Muscle layer of colon (tissue), 2 donors: ENCODE results near the gene TRPC6.

ENCODE experiments used
- H3K27ac ChIP-seq: one replicate; pipeline ENCODE4 v1.7.0; 2013; ENCODE audit warnings: low read depth, mild to moderate bottlenecking, low read length, moderate library complexity
- H3K27me3 ChIP-seq, 2 donors: one replicate each; pipeline ENCODE4 v1.7.0; 2013; ENCODE audit warnings: low read length in 2 of 2, mild to moderate bottlenecking in 2 of 2; ENCODE audit not compliant: insufficient read depth in 2 of 2, control insufficient read depth in 1 of 2
- H3K36me3 ChIP-seq: one replicate; pipeline ENCODE4 v1.7.0; 2013; ENCODE audit warnings: mild to moderate bottlenecking, low read length; ENCODE audit not compliant: insufficient read depth
- H3K4me1 ChIP-seq: one replicate; pipeline ENCODE4 v1.7.0; 2013; ENCODE audit warnings: mild to moderate bottlenecking, low read length; ENCODE audit not compliant: insufficient read depth
- H3K4me3 ChIP-seq, 2 donors: one replicate each; pipeline ENCODE4 v1.7.0; 2013; ENCODE audit warnings: low read length in 2 of 2, low read depth in 1 of 2, mild to moderate bottlenecking in 1 of 2, moderate library complexity in 1 of 2
- H3K9ac ChIP-seq: one replicate; pipeline ENCODE4 v1.7.0; 2013; ENCODE audit warnings: low read length
- H3K9me3 ChIP-seq: one replicate; pipeline ENCODE4 v1.7.0; 2013; ENCODE audit warnings: mild to moderate bottlenecking, low read length
- donor health status: abdominal sarcoma.
- donor health status: Adenocarcinoma of cecum.

The TRPC6 gene

DNA sequence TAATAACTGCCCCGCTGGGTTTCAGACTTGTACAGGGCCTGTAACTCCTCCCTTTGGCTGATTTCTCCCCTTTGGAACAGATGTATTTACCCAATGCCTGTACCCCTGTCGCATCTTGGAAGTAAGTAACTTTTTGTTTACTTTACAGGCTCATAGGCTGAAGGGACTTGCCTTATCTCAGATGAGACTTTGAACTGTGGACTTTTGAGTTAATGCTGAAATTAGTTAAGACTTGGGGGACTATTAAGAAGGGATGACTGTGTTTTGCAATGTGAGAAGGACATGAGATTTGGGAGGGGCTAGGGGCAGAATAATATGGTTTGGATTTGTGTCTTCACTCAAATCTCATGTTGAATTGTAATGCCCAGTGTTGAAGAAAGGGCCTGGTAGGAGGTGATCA is 62.0 kb downstream of the TRPC6 start:
- H3K4me3 ChIP-seq: no peak overlapping the region
- H3K9ac ChIP-seq: no peak overlapping the region
- no peaks in the 10 kb centered on the region for H3K36me3 ChIP-seq
- H3K9me3 ChIP-seq: no peaks in the 10 kb centered on the region
- H3K27me3 ChIP-seq: no peaks in the 10 kb centered on the region
- peaks cover under 1% of the 10 kb centered on the region for H3K4me1 ChIP-seq
- H3K27ac ChIP-seq: no peak overlapping the region

GRCh38 chr11:101516546-101516945 is 67.3 kb downstream of the TRPC6 start:
- Histone ChIP-seq H3K27me3 (no peaks in the 10 kb centered on the region), H3K36me3 (no peaks in the 10 kb centered on the region), H3K9ac (no peak overlapping the region), H3K27ac (no peak overlapping the region), H3K4me1 (peaks cover 3% of the 10 kb centered on the region), H3K9me3 (no peaks in the 10 kb centered on the region), H3K4me3 (no peak overlapping the region)

DNA sequence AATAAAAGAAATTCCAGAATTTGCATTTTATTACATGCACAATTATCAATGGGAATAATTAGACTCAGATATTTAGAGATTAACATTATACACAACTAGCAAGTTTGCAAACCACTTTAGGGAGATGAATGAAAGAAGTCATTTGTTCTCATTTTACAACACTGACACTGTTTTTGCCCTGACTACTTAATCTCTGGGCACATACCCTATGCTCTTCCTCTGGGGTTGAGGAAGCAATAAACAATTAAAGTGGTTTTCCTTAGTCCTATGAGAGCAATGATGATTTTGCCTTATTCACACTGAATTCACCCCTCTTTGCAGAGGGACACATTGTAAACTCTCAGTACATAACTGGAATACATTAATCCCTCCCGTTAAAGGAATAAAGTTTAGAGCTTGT is 72.7 kb downstream of the TRPC6 start:
- no peaks in the 10 kb centered on the region for H3K4me1 ChIP-seq
- H3K27ac ChIP-seq: no peak overlapping the region
- H3K27me3 ChIP-seq: no peaks in the 10 kb centered on the region
- H3K4me3 ChIP-seq: no peak overlapping the region
- H3K9ac ChIP-seq: no peak overlapping the region
- no peaks in the 10 kb centered on the region for H3K36me3 ChIP-seq
- no peaks in the 10 kb centered on the region for H3K9me3 ChIP-seq

DNA sequence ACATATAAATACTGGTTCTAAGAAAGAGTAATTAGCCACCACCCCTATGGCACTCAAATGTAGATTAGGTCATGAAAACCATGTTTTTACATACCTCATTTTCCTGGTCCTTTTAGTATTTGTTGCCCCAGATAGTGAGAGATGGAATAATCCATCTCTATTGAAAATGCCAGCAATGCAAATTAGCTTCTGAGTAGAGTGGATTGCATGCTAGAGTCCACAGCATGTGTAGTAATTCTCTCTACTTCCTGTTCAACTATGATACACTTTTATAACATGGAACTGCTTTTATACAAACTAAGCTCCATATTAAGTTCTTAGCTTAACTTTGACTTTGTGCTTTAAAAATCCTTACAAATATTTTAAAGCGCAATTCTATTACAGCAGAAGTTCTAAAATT is 73.2 kb downstream of the TRPC6 start:
- Histone ChIP-seq H3K27ac (no peak overlapping the region), H3K9me3 (no peaks in the 10 kb centered on the region), H3K27me3 (no peaks in the 10 kb centered on the region), H3K9ac (no peak overlapping the region), H3K36me3 (no peaks in the 10 kb centered on the region), H3K4me1 (no peaks in the 10 kb centered on the region), H3K4me3 (no peak overlapping the region)

DNA sequence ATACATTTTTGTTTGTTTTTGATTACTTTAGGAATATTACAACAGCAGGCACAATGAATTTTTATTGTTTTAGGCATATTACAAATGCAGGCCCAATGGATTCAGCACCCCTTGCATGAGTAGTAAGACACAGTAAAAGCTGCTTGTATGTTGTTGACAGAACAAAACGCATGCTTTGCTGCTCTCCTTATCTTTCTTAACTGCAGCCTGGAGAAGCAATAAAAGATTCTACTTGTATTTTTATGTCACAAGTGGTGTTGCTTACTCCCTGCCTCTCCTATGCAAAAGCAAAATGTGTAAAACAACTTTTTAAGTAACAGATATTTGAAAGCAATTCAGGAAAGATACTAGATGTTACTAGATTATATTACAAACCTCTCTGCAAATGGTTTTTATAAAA is 73.9 kb downstream of the TRPC6 start:
- H3K4me1 ChIP-seq: no peaks in the 10 kb centered on the region

GRCh38 chr11:101508370-101508769 is 75.4 kb downstream of the TRPC6 start:
- H3K9me3 ChIP-seq: no peaks in the 10 kb centered on the region
- no peak overlapping the region for H3K9ac ChIP-seq
- peaks cover 1% of the 10 kb centered on the region for H3K36me3 ChIP-seq
- H3K27me3 ChIP-seq: no peaks in the 10 kb centered on the region
- H3K4me1 ChIP-seq: no peaks in the 10 kb centered on the region
- H3K4me3 ChIP-seq: no peak overlapping the region
- no peak overlapping the region for H3K27ac ChIP-seq

More for the DNA sequence above, 73.9 kb downstream of the TRPC6 start:
- no peak overlapping the region for H3K27ac ChIP-seq
- no peak overlapping the region for H3K9ac ChIP-seq
- H3K4me3 ChIP-seq: no peak overlapping the region
- no peaks in the 10 kb centered on the region for H3K36me3 ChIP-seq
- H3K9me3 ChIP-seq: no peaks in the 10 kb centered on the region
- H3K27me3 ChIP-seq: no peaks in the 10 kb centered on the region

GRCh38 chr11:101498891-101499290 is 84.9 kb downstream of the TRPC6 start:
- no peak overlapping the region for H3K9ac ChIP-seq
- H3K4me1 ChIP-seq: peaks cover 10% of the 10 kb centered on the region
- peaks cover 5% of the 10 kb centered on the region for H3K36me3 ChIP-seq
- H3K27me3 ChIP-seq: no peaks in the 10 kb centered on the region
- H3K9me3 ChIP-seq: no peaks in the 10 kb centered on the region
- H3K27ac ChIP-seq: no peak overlapping the region
- no peak overlapping the region for H3K4me3 ChIP-seq

DNA sequence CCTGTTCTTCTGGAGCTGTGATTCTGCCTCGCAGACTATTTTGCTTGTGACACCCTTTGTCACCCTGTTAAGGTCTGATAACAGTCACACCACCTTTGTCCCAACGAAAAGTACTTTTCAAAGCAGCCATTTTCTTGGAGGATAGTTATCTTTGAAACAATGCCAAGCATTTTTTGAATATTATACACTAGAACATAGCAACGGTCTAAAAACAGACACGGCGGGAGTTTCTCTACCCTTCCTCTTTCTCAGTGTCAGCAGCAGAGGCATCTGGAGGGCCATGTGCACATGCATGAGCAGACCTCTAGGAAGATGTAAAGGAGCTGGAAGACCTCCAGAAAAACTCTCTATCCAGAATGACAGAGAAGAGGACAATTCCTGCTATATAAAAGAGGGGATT is 86.5 kb downstream of the TRPC6 start:
- no peaks in the 10 kb centered on the region for H3K9me3 ChIP-seq
- H3K36me3 ChIP-seq: no peaks in the 10 kb centered on the region
- no peak overlapping the region for H3K4me3 ChIP-seq
- H3K27me3 ChIP-seq: no peaks in the 10 kb centered on the region
- H3K9ac ChIP-seq: no peak overlapping the region
- no peak overlapping the region for H3K27ac ChIP-seq
- H3K4me1 ChIP-seq: peaks cover 10% of the 10 kb centered on the region

- Histone ChIP-seq H3K27me3 (no peaks in the 10 kb centered on the region), H3K27ac (no peak overlapping the region), H3K9ac (no peak overlapping the region), H3K36me3 (no peaks in the 10 kb centered on the region), H3K4me3 (no peak overlapping the region), H3K4me1 (no peaks in the 10 kb centered on the region), H3K9me3 (no peaks in the 10 kb centered on the region)
These were observed 96.0 kb downstream of the TRPC6 start for GRCh38 chr11:101487775-101488174.

DNA sequence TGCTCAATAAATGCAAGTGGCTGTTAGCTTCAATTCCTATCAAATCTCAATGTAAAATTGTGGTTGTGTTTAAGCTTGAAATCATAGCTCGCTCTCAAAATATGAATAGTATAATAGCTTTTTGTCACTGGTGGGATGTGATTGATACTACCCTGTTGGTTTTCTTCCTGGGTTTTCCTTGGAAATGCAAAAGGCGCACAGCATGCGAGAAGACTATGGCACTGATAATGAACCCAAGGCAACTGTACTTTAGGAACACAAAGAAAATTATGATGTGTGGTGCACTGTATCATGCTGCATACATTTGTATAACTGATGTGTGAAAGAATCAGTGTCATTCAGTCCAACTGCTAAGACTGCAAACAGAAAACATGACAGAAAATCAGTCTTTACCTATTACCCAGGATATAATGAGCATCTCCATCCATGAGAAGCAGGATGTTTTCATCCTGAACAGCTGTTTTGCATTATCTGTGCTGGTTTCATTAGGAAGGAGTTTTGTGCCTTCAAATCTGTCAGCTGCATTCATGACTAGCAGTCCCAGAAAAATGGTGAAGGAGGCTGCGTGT is 101.2 kb downstream of the TRPC6 start:
- H3K27ac ChIP-seq: no peak overlapping the region
- H3K4me3 ChIP-seq: no peak overlapping the region
- no peaks in the 10 kb centered on the region for H3K4me1 ChIP-seq
- no peaks in the 10 kb centered on the region for H3K27me3 ChIP-seq
- no peak overlapping the region for H3K9ac ChIP-seq
- H3K9me3 ChIP-seq: no peaks in the 10 kb centered on the region
- H3K36me3 ChIP-seq: no peaks in the 10 kb centered on the region

DNA sequence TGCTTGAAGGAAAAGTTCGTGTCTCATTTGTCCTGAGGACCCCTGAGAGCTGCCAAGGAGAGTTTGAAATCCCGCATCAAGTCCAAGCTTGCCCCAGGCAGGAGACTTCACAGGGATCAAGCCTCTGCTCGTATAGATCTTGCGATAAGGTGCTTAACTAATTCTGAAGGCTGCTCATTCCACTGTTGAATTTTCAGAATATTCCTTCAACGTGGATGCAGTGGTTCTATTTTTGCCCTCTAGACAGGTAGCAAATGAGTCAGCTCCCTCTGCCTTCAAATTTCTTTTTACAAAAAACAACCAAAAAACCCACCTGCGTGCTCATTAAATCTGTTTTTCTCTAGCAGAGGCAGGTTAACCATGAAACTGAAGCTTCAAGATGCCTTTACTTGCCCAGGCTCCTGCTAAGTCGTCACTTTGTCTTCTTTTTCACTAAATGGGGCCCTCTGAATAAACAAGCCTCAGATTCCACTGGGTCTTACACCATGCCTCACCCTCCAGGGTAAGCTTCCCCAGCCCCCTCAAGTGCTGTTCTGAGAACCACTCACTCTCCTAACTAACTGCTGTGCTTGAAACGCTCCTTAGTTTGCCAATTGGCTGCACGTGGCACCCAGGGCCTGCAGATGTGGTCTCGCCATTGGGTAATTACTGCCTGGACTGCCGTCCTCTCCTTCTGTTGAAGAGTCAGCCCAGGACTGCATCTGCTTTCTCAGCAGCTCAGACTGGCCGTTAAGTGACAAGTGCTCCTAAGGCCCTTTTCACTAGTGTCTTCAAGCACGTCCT is 105.0 kb downstream of the TRPC6 start:
- no peaks in the 10 kb centered on the region for H3K27me3 ChIP-seq
- H3K4me1 ChIP-seq: no peaks in the 10 kb centered on the region
- H3K9me3 ChIP-seq: no peaks in the 10 kb centered on the region
- no peak overlapping the region for H3K9ac ChIP-seq
- H3K4me3 ChIP-seq: no peak overlapping the region
- H3K36me3 ChIP-seq: no peaks in the 10 kb centered on the region
- no peak overlapping the region for H3K27ac ChIP-seq

DNA sequence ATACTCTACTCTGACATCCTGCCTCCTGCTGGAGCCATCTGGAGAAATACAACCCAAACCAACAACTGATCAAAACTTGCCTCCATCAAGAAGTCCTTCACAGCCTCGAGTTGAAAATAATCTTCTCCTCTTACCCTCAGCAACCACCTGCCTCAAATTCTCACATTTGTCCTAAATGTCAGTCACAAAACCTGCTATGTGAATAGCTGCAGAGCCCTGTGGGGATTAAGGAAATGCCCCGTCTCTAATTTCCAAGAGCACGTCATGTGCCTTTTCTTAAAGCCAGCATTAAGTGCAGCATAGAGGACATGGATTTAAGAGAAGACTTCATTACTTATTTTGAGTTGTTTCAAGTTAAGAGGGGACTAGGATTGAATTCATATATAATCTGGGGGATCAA is 105.9 kb downstream of the TRPC6 start:
- Histone ChIP-seq H3K27ac (no peak overlapping the region), H3K4me3 (no peak overlapping the region), H3K9ac (no peak overlapping the region), H3K4me1 (no peaks in the 10 kb centered on the region), H3K9me3 (no peaks in the 10 kb centered on the region), H3K36me3 (no peaks in the 10 kb centered on the region), H3K27me3 (no peaks in the 10 kb centered on the region)
